Neural cell (in vitro differentiated cells): ENCODE data around the gene FAS. TPM values are rescaled to one million over a fixed set of nuclear protein-coding genes. Genes with fewer than 3 reads are reported as not detected.

Experiments
- H2AFZ ChIP-seq: fragments of 200-600, 300-800 bp; sonication (generic), shearing (Covaris generic); 2 replicates; pipeline ENCODE4 v1.6.0; 2014; ENCODE audit warnings: low read depth, mild to moderate bottlenecking, antibody characterized with exemption, low read length, moderate library complexity
- H3F3A ChIP-seq: fragments of 200-600 bp; shearing (Covaris generic); 2 replicates; pipeline ENCODE4 v1.6.1; 2016; ENCODE audit warnings: mild to moderate bottlenecking, moderate library complexity, mixed read lengths, antibody characterized with exemption, low read length; ENCODE audit not compliant: insufficient read depth, poor library complexity, severe bottlenecking
- H3K27ac ChIP-seq: fragments of 200-600, 300-800 bp; sonication (generic), shearing (Covaris generic); 2 replicates; pipeline ENCODE4 v1.5.1; 2014; ENCODE audit warnings: mild to moderate bottlenecking, low read length, moderate library complexity
- H3K27me3 ChIP-seq: fragments of 300-800, 200-600 bp; sonication (generic), shearing (Covaris generic); 2 replicates; pipeline ENCODE4 v1.6.0; 2014; ENCODE audit warnings: mild to moderate bottlenecking, low read depth, low read length, moderate library complexity; ENCODE audit not compliant: insufficient read depth
- H3K36me3 ChIP-seq: fragments of 300-800, 200-600 bp; sonication (generic), shearing (Covaris generic); 2 replicates; pipeline ENCODE4 v1.5.1; 2014; ENCODE audit warnings: mild to moderate bottlenecking, antibody characterized with exemption, low read length, moderate library complexity; ENCODE audit not compliant: insufficient read depth
- H3K4me2 ChIP-seq: fragments of 300-800, 200-600 bp; sonication (generic), shearing (Covaris generic); 2 replicates; pipeline ENCODE4 v1.6.0; 2014; ENCODE audit warnings: mild to moderate bottlenecking, low read length
- H3K4me3 ChIP-seq: fragments of 300-800, 200-600 bp; sonication (generic), shearing (Covaris generic); 2 replicates; pipeline ENCODE4 v1.5.1; 2014; ENCODE audit warnings: mild to moderate bottlenecking, low read length, moderate library complexity
- H3K79me2 ChIP-seq: fragments of 200-600 bp; shearing (Covaris generic); replicated peaks from 2 replicates; pipeline ENCODE4 v1.6.0; 2014; ENCODE audit warnings: mild to moderate bottlenecking, low read length, moderate library complexity; ENCODE audit not compliant: insufficient read depth
- H3K9ac ChIP-seq: fragments of 300-800, 200-600 bp; sonication (generic), shearing (Covaris generic); 2 replicates; pipeline ENCODE4 v1.6.1; 2016; ENCODE audit warnings: mild to moderate bottlenecking, low read length, mixed read lengths
- H3K9me2 ChIP-seq: fragments of 200-600 bp; shearing (Covaris generic); 2 replicates; pipeline ENCODE4 v1.6.1; 2016; ENCODE audit warnings: mild to moderate bottlenecking, low read length, mixed read lengths; ENCODE audit not compliant: insufficient read depth
- H3K9me3 ChIP-seq: fragments of 200-600, 300-800 bp; sonication (generic), shearing (Covaris generic); 2 replicates; pipeline ENCODE4 v1.6.1; 2016; ENCODE audit warnings: mild to moderate bottlenecking, mixed run types, low read length, moderate library complexity, mixed read lengths
- H4K20me1 ChIP-seq: fragments of 200-600 bp; shearing (Covaris generic); 2 replicates; pipeline ENCODE4 v1.6.1; 2016; ENCODE audit warnings: mild to moderate bottlenecking, mixed run types; ENCODE audit not compliant: insufficient read depth
- CTCF ChIP-seq: fragments of 450-650 bp; IDR thresholded peaks from 2 replicates; pipeline ENCODE4 v1.5.1; 2014; ENCODE audit warnings: antibody characterized with exemption, mild to moderate bottlenecking, moderate library complexity; ENCODE audit not compliant: poor library complexity, severe bottlenecking
- EP300 ChIP-seq: fragments of 450-650 bp; conservative IDR thresholded peaks from 2 replicates; pipeline ENCODE4 v1.6.1; 2014; ENCODE audit warnings: antibody characterized with exemption, mild to moderate bottlenecking, moderate library complexity; ENCODE audit not compliant: poor library complexity, severe bottlenecking
- EZH2 ChIP-seq: fragments of 200-600, 300-800 bp; shearing (Covaris generic), sonication (generic); IDR thresholded peaks from 2 replicates; pipeline ENCODE4 v1.6.1; 2014; ENCODE audit warnings: antibody characterized with exemption, low read length, borderline replicate concordance, mild to moderate bottlenecking; ENCODE audit not compliant: insufficient read depth, poor library complexity, severe bottlenecking
- MXI1 ChIP-seq: fragments of 450-650 bp; conservative IDR thresholded peaks from 2 replicates; pipeline ENCODE4 v1.6.1; 2014; ENCODE audit warnings: antibody characterized with exemption, mild to moderate bottlenecking; ENCODE audit not compliant: poor library complexity, severe bottlenecking
- POLR2AphosphoS5 ChIP-seq: IDR thresholded peaks from 2 replicates; pipeline ENCODE4 v1.6.1; 2012
- RAD21 ChIP-seq: fragments of 450-650 bp; conservative IDR thresholded peaks from 2 replicates; pipeline ENCODE4 v1.6.1; 2014; ENCODE audit warnings: antibody characterized with exemption, mild to moderate bottlenecking, moderate library complexity
- SMC3 ChIP-seq: fragments of 450-650 bp; conservative IDR thresholded peaks from 2 replicates; pipeline ENCODE4 v1.6.1; 2014; ENCODE audit warnings: antibody characterized with exemption, mild to moderate bottlenecking, moderate library complexity; ENCODE audit not compliant: poor library complexity
- TAF1 ChIP-seq: IDR thresholded peaks from 2 replicates; pipeline ENCODE4 v1.6.1; 2012; ENCODE audit warnings: low read depth
- polyA plus RNA-seq: library from polyadenylated mRNA; depleted of rRNA; stranded (reverse); fragments of >200 nt; gene quantifications from 2 replicates; pipeline ENCODE4 v1.2.3, GENCODE V29; 2014
- TF ChIP-seq, protein P1 (sequence below): IDR thresholded peaks from 2 replicates; pipeline ENCODE4 v1.6.1; 2012; ENCODE audit warnings: borderline replicate concordance

FAS gene
- polyA plus RNA-seq, 1 donor from 2014 or later: 2.5 TPM

DNA sequence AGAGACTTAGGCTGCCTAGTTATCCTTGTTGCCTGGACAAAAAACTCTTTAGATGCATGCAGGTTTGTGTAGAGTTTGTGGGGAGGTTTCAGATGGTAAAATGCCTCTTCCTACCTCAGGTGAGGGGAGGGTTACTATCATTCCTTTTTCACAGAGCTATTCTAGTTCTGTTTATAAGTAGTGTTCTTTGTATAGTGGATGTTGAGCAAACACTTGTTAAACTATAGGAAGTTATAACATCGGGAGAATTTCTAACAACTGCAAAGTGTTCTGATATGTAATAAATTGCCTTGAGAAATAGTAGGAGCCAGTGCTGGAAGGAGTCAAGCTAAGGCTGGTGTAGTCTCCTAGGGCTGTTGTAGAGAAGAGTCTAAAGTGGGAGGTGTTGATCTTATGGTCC is 6.7 kb upstream of the FAS start:
- Histone ChIP-seq H2AFZ (no peak overlapping the region), H3K9ac (no peak overlapping the region), H3K79me2 (no peaks in the 10 kb centered on the region), H3K36me3 (no peaks in the 10 kb centered on the region), H3K9me2 (no peaks in the 10 kb centered on the region), H3K27me3 (no peaks in the 10 kb centered on the region), H4K20me1 (no peaks in the 10 kb centered on the region), H3F3A (no peaks in the 10 kb centered on the region), H3K4me2 (no peak overlapping the region), H3K9me3 (no peaks in the 10 kb centered on the region), H3K27ac (no peak overlapping the region), H3K4me3 (no peak overlapping the region)
- TF ChIP-seq CTCF (no peak), EP300 (no peak), RAD21 (no peak), POLR2AphosphoS5 (no peak), TAF1 (no peak), MXI1 (no peak), EZH2 (no peak), SMC3 (no peak)
- TF ChIP-seq, protein P1, sequence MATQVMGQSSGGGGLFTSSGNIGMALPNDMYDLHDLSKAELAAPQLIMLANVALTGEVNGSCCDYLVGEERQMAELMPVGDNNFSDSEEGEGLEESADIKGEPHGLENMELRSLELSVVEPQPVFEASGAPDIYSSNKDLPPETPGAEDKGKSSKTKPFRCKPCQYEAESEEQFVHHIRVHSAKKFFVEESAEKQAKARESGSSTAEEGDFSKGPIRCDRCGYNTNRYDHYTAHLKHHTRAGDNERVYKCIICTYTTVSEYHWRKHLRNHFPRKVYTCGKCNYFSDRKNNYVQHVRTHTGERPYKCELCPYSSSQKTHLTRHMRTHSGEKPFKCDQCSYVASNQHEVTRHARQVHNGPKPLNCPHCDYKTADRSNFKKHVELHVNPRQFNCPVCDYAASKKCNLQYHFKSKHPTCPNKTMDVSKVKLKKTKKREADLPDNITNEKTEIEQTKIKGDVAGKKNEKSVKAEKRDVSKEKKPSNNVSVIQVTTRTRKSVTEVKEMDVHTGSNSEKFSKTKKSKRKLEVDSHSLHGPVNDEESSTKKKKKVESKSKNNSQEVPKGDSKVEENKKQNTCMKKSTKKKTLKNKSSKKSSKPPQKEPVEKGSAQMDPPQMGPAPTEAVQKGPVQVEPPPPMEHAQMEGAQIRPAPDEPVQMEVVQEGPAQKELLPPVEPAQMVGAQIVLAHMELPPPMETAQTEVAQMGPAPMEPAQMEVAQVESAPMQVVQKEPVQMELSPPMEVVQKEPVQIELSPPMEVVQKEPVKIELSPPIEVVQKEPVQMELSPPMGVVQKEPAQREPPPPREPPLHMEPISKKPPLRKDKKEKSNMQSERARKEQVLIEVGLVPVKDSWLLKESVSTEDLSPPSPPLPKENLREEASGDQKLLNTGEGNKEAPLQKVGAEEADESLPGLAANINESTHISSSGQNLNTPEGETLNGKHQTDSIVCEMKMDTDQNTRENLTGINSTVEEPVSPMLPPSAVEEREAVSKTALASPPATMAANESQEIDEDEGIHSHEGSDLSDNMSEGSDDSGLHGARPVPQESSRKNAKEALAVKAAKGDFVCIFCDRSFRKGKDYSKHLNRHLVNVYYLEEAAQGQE: no peak

DNA sequence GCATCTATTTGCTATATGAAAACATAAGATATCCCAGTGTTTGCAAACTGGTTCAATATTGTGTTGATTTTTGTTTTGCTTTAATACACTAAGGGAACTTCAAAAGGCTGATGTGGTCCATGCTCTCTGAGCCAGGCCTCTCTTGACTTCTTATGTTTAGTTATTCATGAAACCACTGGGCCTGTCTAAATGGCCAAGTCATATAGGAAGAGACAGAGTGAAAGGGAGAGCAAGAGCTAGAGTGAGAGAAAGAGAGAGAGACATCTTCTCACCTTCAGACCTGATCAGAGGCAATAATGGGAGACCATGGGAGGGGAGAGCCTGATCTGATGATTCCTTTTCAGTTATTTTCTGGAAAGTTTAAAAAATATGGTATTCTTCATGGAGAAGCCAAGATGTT is 6.1 kb upstream of the FAS start:
- H3K27me3 ChIP-seq: no peaks in the 10 kb centered on the region
- no peak overlapping the region for H3K4me2 ChIP-seq
- H3K79me2 ChIP-seq: no peaks in the 10 kb centered on the region
- H3K9ac ChIP-seq: no peak overlapping the region
- no peaks in the 10 kb centered on the region for H3K9me2 ChIP-seq
- no peak overlapping the region for H3K27ac ChIP-seq
- H3K9me3 ChIP-seq: no peaks in the 10 kb centered on the region
- no peaks in the 10 kb centered on the region for H4K20me1 ChIP-seq
- H3F3A ChIP-seq: no peaks in the 10 kb centered on the region
- TF ChIP-seq EZH2: no peak
- no peak for TF ChIP-seq TAF1
- TF ChIP-seq RAD21: no peak
- TF ChIP-seq SMC3: no peak
- TF ChIP-seq POLR2AphosphoS5: no peak
- TF ChIP-seq, protein P1: no peak
- TF ChIP-seq EP300: no peak
- no peak for TF ChIP-seq MXI1
- no peak for TF ChIP-seq CTCF
- no peak overlapping the region for H2AFZ ChIP-seq
- no peak overlapping the region for H3K4me3 ChIP-seq
- H3K36me3 ChIP-seq: no peaks in the 10 kb centered on the region
